ENCODE results near the gene GTF3A. TPM values are rescaled to one million over a fixed set of nuclear protein-coding genes. Genes with fewer than 3 reads are reported as not detected.

GTF3A gene
- polyA plus RNA-seq, 12 donors = 104 to 1,254 (median 171) TPM

DNA sequence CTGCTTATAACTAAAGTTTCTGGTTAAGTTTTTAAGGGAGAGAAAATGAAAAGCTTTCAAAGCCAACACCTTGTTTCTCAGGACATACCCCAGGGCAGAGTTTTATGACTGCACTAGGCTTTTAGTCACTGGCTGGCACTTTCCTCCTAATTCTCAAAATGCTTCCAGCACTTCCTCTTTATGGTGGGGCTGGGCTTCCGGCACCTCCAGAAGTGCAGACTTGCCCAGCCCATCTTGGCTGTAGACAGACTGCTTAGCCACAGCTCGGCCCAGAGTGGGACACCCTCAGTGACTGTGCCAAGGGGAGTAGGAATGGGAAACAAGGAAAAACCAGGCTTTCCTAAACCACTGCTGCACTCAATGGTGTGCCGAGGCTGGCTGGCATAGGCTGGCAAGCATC lies 23.2 kb upstream of the GTF3A start:
- no peak for DNase-seq

DNA sequence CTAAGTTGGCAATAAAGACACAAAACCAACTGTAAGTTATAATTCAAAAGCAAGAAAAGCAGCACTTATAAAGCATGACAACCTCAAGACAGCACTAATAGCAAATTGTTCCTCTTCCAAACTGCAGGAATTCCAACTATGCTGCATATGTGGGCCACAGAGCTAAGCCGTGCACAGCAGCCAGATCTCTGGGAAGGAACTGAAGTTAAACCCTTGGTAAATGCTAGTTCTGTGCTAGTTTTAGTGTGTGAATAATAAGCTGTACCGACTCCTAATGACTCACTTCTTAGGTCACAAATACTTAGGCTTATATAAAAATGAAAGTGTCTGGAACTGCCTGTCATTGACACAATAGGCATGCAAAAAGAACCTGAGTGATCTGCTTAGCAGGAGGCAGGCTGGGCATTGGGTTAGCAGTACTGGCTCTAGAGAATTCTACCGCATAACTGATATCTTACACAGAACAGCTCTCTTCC lies 21.2 kb upstream of the GTF3A start:
- DNase-seq = no peak

GRCh38 chr13:27403727-27404385 lies 20.6 kb upstream of the GTF3A start:
- no peak for DNase-seq

- DNase-seq = no peak
Measured at GRCh38 chr13:27404680-27405079, 19.7 kb upstream of the GTF3A start.

DNA sequence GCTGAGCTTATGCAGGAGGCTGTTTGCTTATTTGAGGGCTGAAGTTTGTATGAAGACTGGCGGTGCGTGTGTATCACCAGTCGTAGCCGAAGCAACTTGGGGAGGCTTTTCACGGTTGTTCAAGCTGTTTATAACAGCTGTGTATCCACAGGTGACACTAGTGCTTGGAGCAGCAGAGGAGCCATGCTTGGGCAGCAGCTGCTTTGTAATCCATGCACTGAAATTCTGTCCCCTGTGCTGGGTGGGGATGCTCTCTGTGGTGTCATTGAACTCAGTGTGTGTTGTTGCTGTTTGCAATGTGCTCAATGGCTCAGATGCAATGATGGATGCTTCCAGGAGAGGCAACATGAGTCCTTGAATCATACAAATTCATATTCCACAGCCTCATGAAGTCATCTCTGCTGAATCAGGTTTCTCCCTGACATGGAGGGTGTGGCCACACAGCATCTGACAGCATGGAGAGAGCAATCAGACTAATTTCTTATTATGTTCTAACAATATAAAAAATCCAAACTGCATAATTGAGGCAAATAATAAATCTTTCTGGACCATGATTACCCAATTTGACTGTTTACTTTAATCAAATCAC lies 18.8 kb upstream of the GTF3A start:
- DNase-seq = no peak

- no peak for DNase-seq
Measured at GRCh38 chr13:27406178-27406939, 18.1 kb upstream of the GTF3A start.

- DNase-seq = no peak
Measured at GRCh38 chr13:27408074-27408473, 16.3 kb upstream of the GTF3A start.

DNA sequence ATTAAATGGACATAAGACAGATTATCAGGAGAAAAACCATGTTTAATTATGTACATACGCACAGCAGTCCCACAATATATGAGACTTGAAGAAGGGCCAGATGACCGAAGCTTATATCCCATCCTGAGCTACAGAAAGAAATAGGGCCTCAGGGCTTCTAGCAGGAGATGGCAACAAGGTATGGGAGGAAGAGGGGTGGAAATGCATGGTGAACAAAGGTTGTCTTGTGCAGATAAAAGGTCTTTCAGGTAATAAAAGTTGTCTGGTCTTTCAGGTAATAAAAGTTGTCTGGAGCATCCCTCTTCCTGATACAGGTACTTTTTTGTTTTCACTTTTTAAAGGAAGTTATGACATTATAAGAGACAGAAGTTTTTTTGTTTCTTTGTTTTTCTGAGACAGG lies 15.4 kb upstream of the GTF3A start:
- DNase-seq = no peak

- DNase-seq = no peak
Measured at GRCh38 chr13:27411341-27411740, 13.1 kb upstream of the GTF3A start.

GRCh38 chr13:27415116-27415515 lies 9.3 kb upstream of the GTF3A start:
- no peak for DNase-seq

- DNase-seq = no peak
Measured at GRCh38 chr13:27419328-27419727, 5.1 kb upstream of the GTF3A start.

- no peak for DNase-seq
Measured at GRCh38 chr13:27421101-27421871, 3.1 kb upstream of the GTF3A start.

- DNase-seq = no peak
Measured at GRCh38 chr13:27423333-27423732, 1.1 kb upstream of the GTF3A start.

GRCh38 chr13:27425158-27425917 lies 919 bp downstream of the GTF3A start:
- no peak for DNase-seq

- DNase-seq = no peak
Measured at GRCh38 chr13:27425918-27426630, 1.7 kb downstream of the GTF3A start.

GRCh38 chr13:27427641-27428040 lies 3.2 kb downstream of the GTF3A start:
- DNase-seq = no peak

DNA sequence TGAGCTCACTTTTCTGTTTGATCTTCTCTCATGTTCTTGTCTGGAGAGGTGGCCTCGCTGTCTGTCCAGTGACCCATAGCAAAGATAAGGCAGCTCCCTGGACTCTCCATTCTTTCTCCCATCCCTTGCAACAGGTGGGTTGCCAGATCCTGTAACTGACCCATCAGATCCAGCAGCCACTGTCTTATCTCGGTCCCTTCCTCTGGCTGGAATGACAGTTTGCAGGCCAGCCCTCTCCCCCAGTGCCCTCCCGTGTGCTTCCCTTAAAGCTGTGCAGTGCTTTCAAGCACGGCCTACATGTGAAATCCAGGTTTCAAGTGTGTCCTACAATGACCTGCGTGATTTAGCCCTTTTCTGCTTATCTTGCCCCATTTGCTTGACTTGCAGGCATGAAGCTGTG lies 3.7 kb downstream of the GTF3A start:
- DNase-seq = no peak

GRCh38 chr13:27432180-27432579 lies 7.8 kb downstream of the GTF3A start:
- no peak for DNase-seq

DNA sequence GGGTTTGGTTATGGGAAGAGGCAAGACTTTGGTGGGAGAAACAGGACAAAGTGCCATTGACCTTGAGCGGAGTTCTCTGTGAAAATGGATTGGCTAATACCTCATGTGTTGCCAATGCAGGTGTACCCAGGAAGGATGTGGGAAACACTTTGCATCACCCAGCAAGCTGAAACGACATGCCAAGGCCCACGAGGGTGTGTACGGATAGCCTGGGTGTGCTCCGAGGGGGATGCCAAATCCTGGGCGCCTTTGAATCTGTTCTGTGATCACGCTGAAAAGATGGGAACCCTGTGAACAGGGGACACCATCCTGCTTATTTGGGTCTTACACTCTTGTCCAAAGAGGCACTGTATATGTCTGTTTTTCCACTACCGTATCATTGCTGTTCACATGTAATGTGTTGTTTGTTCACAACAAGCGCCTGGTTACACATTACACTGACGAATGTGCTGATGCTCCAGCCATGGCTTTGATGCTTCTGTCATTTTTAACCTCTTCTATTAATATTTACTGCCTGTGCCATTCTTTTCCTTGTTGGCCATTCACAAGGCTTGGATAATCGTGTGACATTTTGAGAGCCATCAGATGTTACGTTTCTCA lies 8.3 kb downstream of the GTF3A start:
- DNase-seq = no peak

DNA sequence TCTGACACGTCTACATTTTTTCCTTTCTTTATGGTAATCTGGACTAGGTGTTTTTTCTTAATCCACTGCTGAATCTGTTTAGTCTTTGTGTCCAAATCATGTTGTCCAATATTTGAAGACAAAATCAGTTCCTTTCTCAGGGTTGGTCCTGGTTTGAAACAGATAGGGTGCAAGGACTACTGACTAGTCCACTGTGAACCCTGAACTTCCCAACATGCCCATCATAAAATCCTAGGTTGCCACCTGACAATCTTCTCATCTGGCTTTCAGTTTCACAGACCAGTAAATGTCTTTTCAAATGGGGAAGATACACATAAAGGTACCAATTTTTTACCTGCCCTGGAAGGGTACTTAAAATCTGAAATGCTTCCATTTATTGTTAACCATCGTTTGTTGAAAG lies 12.7 kb downstream of the GTF3A start:
- no peak for DNase-seq
